Spleen (tissue), 11 donors: ENCODE data around the gene ZNF536. TPM values are rescaled to one million over a fixed set of nuclear protein-coding genes. Genes with fewer than 3 reads are reported as not detected.

Source experiments
- DNase-seq: peaks from one replicate; pipeline ENCODE4 v3.0.0-alpha.2; 2020
- H3K27ac ChIP-seq, 8 donors: fragments of 200-600 bp; sonication (generic) in 7 of 8; 1 replicate in 4 of 8; 2 replicates in 4 of 8; pipeline versions ENCODE4 v1.5.0 to v1.8.0; 2016 to 2021; ENCODE audit warnings: inconsistent platforms in 4 of 8, mild to moderate bottlenecking in 4 of 8, moderate library complexity in 1 of 8
- H3K27me3 ChIP-seq, 7 donors: fragments of 200-600 bp; sonication (generic) in 6 of 7; replicated peaks in 1 of 7; 1 replicate in 4 of 7; 2 replicates in 3 of 7; pipeline versions ENCODE4 v1.5.0 to v1.8.0; 2016 to 2021; ENCODE audit warnings: inconsistent platforms in 3 of 7, mild to moderate bottlenecking in 1 of 7
- H3K36me3 ChIP-seq, 6 donors: fragments of 200-600 bp; sonication (generic) in 5 of 6; 1 replicate in 4 of 6; 2 replicates in 2 of 6; pipeline versions ENCODE4 v1.5.0 to v1.8.0; 2016 to 2021; ENCODE audit warnings: inconsistent platforms in 2 of 6
- H3K4me1 ChIP-seq, 6 donors: fragments of 200-600 bp; sonication (generic) in 5 of 6; 1 replicate in 3 of 6; 2 replicates in 3 of 6; pipeline versions ENCODE4 v1.5.0 to v1.8.0; 2016 to 2021; ENCODE audit warnings: inconsistent platforms in 3 of 6
- H3K4me3 ChIP-seq, 8 donors: fragments of 200-600 bp; sonication (generic) in 7 of 8; 1 replicate in 4 of 8; 2 replicates in 4 of 8; pipeline versions ENCODE4 v1.5.0 to v1.8.0; 2016 to 2021; ENCODE audit warnings: inconsistent platforms in 4 of 8, mild to moderate bottlenecking in 4 of 8, moderate library complexity in 2 of 8
- H3K9me3 ChIP-seq, 8 donors: fragments of 200-600 bp; sonication (generic) in 7 of 8; 1 replicate in 4 of 8; 2 replicates in 4 of 8; pipeline versions ENCODE4 v1.5.0 to v1.8.0; 2016 to 2021; ENCODE audit warnings: inconsistent platforms in 4 of 8
- CTCF ChIP-seq, 11 experiments: fragments of 200-600 bp in 7 of 11; fragments of 450-650 bp in 4 of 11; sonication (generic) in 4 of 11; IDR thresholded peaks in 8 of 11; conservative IDR thresholded peaks in 3 of 11; 1 replicate in 7 of 11; 2 replicates in 4 of 11; pipeline versions ENCODE4 v1.4.0 to v1.8.0; 2016 to 2021; ENCODE audit warnings: antibody characterized with exemption in 11 of 11, inconsistent platforms in 4 of 11, mild to moderate bottlenecking in 1 of 11
- POLR2A ChIP-seq, 3 donors: fragments of 450-650 bp; IDR thresholded peaks; one replicate each; pipeline ENCODE4 v1.5.1; 2017; ENCODE audit warnings: antibody characterized with exemption in 3 of 3, mild to moderate bottlenecking in 1 of 3
- POLR2AphosphoS5 ChIP-seq, 3 donors: sonication (generic); formaldehyde crosslinking; IDR thresholded peaks; one replicate each; pipeline ENCODE4 v1.5.1; 2017; ENCODE audit warnings: antibody characterized with exemption in 3 of 3
- WGBS, 5 donors: extraction: QIAGEN DNeasy Blood & Tissue Kit in 3 of 5; methylation state at CpG; one replicate each; pipeline versions ENCODE4 v1.1.5 to v1.1.7; 2013 to 2018; 5-methylcytosine and 5-hydroxymethylcytosine counted together
- intact Hi-C: fragments of 100-400 bp; cut with DNase I; formaldehyde crosslinking; loops from one replicate; pipeline ENCODE4 v1.15.0; 2023; ENCODE audit warnings: low total_unique reads
- polyA plus RNA-seq, 3 donors: library from polyadenylated mRNA; stranded (reverse); fragments of 200-250 nt; gene quantifications; one replicate each; pipeline ENCODE4 v1.2.1, GENCODE V29; 2013
- total RNA-seq, 7 donors: library from RNA; depleted of rRNA in 3 of 7; stranded (reverse); fragments of >200 nt in 3 of 7; fragmentation: NEBNext Ultra II Directional in 4 of 7; extraction: Animal tissue kit (Norgen Biotek cat#: 25700) in 4 of 7; gene quantifications; one replicate each; pipeline versions ENCODE4 v1.1.0 to v1.2.1, GENCODE V29; 2016 to 2021
- donor health status: healthy with polysubstance abuse.
- donor health status: DM: no; HTN: no; CAD: no; lungs with moderate emphysema.
- donor health status: DM: no; HTN: no; CAD: no.
- donor health status: Bipolar disorder and iron deficiency.
- donor health status: healthy.
- donor health status: DM: no; HTN: no; CAD: no.
- donor health status: DM: yes; HTN: yes; CAD: no.

The ZNF536 gene
- total and polyA plus RNA-seq, 10 donors: 0.13 to 4.1 (median 2.1) TPM

GRCh38 chr19:30423481-30423880, 51.3 kb downstream of the ZNF536 start:
- Histone ChIP-seq H3K4me3 (no peak overlapping the region), H3K4me1 (no peaks in the 10 kb centered on the region), H3K27ac (no peak overlapping the region), H3K36me3 (no peaks in the 10 kb centered on the region), H3K9me3 (no peaks in the 10 kb centered on the region), H3K27me3 (peaks cover 0 to 7% (median 0%) of the 10 kb centered on the region in 7 donors)
- 80 to 90% (median 82%) methylated on average over 11 of the region's 11 CpGs for WGBS, 5 donors
- intact Hi-C loops: no loop called here
- DNase-seq: no peak
- TF ChIP-seq CTCF (IDR thresholded peaks at IDR 0.05 in 8 of 11, conservative IDR thresholded peaks at IDR 0.05 in 3 of 11) (no peak), POLR2A (IDR thresholded peaks at IDR 0.05) (no peak), POLR2AphosphoS5 (IDR thresholded peaks at IDR 0.05) (no peak)

- Histone ChIP-seq H3K9me3 (no peaks in the 10 kb centered on the region), H3K27ac (no peak overlapping the region), H3K4me1 (no peaks in the 10 kb centered on the region), H3K36me3 (no peaks in the 10 kb centered on the region), H3K4me3 (no peak overlapping the region), H3K27me3 (peaks cover 0 to 2% (median 0%) of the 10 kb centered on the region in 7 donors)
- no peak for DNase-seq
- intact Hi-C loops: no loop called here
- TF ChIP-seq POLR2A (IDR thresholded peaks at IDR 0.05): no peak
- no peak for TF ChIP-seq POLR2AphosphoS5 (IDR thresholded peaks at IDR 0.05)
- TF ChIP-seq CTCF (IDR thresholded peaks at IDR 0.05 in 8 of 11, conservative IDR thresholded peaks at IDR 0.05 in 3 of 11): no peak
- 72 to 87% (median 77%) methylated on average over 9 of the region's 9 CpGs for WGBS, 5 donors
Measured at GRCh38 chr19:30425885-30426838, 54.0 kb downstream of the ZNF536 start.

GRCh38 chr19:30426864-30427263, 54.7 kb downstream of the ZNF536 start:
- no peak overlapping the region for H3K27ac ChIP-seq
- TF ChIP-seq CTCF (IDR thresholded peaks at IDR 0.05 in 8 of 11, conservative IDR thresholded peaks at IDR 0.05 in 3 of 11): no peak
- TF ChIP-seq POLR2A (IDR thresholded peaks at IDR 0.05): no peak
- no peak for TF ChIP-seq POLR2AphosphoS5 (IDR thresholded peaks at IDR 0.05)
- peaks cover 0 to 6% (median 0%) of the 10 kb centered on the region in 7 donors for H3K27me3 ChIP-seq
- H3K4me3 ChIP-seq: no peak overlapping the region
- no peaks in the 10 kb centered on the region for H3K9me3 ChIP-seq
- DNase-seq: no peak
- no peaks in the 10 kb centered on the region for H3K36me3 ChIP-seq
- no peaks in the 10 kb centered on the region for H3K4me1 ChIP-seq
- intact Hi-C loops: no loop called here

- Histone ChIP-seq H3K27me3 (peaks cover 0 to 6% (median 0%) of the 10 kb centered on the region in 7 donors), H3K9me3 (no peaks in the 10 kb centered on the region), H3K27ac (no peak overlapping the region), H3K4me3 (no peak overlapping the region), H3K36me3 (no peaks in the 10 kb centered on the region), H3K4me1 (no peaks in the 10 kb centered on the region)
- intact Hi-C loops: no loop called here
- TF ChIP-seq POLR2AphosphoS5 (IDR thresholded peaks at IDR 0.05): no peak
- no peak for TF ChIP-seq CTCF (IDR thresholded peaks at IDR 0.05 in 8 of 11, conservative IDR thresholded peaks at IDR 0.05 in 3 of 11)
- no peak for TF ChIP-seq POLR2A (IDR thresholded peaks at IDR 0.05)
- DNase-seq: peak; percentile 31
- 76 to 81% (median 79%) methylated on average over 6 of the region's 6 CpGs for WGBS, 5 donors
Measured at GRCh38 chr19:30428092-30428680, 56.0 kb downstream of the ZNF536 start.
